GM10248 (cell line): ENCODE measurements around the gene PARP8.

Experiments used
- CTCF ChIA-PET: fragments of 300-600 bp; sonication (Branson Sonifier 250); formaldehyde crosslinking; extraction: SDS; loops from one replicate; lab custom pipeline; 2021; ENCODE audit warnings: antibody characterized with exemption; lab: Yijun Ruan, JAX
- POLR2A ChIA-PET: fragments of 350-650 bp; sonication (Branson Sonifier 250); formaldehyde crosslinking; extraction: SDS; loops from one replicate; lab custom pipeline; 2020; ENCODE audit warnings: antibody characterized with exemption; lab: Yijun Ruan, JAX
- DNase-seq: peaks from one replicate; pipeline ENCODE4 v3.0.0; 2012; ENCODE audit errors: extremely low spot score
- TF ChIP-seq, protein P1 (sequence below): IDR thresholded peaks from 2 replicates; pipeline ENCODE4 v1.5.1; 2012; ENCODE audit warnings: mild to moderate bottlenecking, low read depth; ENCODE audit errors: extremely low read depth, missing control alignments, control extremely low read depth

The PARP8 gene

DNA sequence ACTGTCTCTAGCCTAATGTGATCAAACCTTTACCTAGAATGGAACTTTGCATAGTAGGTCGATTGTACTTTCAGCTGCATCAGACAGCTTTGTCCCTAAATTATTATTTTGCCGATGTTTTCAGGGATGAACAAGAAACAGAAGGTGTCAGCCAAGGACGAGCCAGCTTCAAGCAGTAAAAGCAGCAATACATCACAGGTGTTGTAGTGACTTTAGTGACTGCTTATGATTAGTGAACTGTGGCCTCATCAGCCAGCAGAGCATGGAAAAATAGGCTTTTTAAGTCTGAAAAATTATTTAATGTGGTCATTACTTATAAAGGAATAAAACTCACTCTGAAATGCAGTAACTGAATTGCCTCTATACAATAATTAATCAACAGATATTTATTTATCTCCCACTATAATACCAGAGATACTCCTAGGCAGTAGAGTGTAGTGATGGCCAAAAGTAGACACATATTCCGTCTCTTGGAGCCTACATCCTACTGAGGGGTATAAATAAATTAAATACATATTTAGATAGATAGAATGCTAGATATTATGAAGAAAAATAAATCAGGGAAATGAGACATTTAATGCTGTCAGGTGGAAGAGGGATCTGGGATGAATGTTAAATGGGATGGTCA lies 166.3 kb downstream of the PARP8 start:
- DNase-seq = no peak
- ChIA-PET CTCF (no interaction called here), POLR2A (no interaction called here)
- TF ChIP-seq, protein P1, sequence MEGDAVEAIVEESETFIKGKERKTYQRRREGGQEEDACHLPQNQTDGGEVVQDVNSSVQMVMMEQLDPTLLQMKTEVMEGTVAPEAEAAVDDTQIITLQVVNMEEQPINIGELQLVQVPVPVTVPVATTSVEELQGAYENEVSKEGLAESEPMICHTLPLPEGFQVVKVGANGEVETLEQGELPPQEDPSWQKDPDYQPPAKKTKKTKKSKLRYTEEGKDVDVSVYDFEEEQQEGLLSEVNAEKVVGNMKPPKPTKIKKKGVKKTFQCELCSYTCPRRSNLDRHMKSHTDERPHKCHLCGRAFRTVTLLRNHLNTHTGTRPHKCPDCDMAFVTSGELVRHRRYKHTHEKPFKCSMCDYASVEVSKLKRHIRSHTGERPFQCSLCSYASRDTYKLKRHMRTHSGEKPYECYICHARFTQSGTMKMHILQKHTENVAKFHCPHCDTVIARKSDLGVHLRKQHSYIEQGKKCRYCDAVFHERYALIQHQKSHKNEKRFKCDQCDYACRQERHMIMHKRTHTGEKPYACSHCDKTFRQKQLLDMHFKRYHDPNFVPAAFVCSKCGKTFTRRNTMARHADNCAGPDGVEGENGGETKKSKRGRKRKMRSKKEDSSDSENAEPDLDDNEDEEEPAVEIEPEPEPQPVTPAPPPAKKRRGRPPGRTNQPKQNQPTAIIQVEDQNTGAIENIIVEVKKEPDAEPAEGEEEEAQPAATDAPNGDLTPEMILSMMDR = no peak

DNA sequence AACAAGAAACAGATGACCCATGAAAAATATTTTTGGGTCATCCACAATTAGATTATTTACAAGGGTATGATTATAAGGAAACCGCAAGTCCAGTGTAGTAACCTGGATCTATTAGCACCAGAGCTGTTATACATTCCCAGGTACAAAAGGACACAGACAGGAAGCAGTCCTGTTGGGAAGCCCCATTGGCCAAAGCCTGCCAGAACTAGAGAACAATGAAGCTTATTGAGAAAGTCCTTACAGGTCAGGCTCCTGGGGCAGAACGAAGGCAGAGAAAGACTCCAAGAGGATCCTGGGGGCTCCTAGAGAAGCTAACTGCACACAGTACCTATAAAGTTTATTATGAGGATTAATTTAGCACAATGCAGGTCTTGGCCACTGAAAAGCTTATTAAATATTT lies 169.9 kb downstream of the PARP8 start:
- POLR2A ChIA-PET = no interaction called here
- no peak for DNase-seq
- TF ChIP-seq, protein P1 = no peak
- CTCF ChIA-PET = interaction anchor here (0.8 kb wide), 1 partner anchor 9 kb away, joined by 3 read pairs; no protein-coding TSS in a partner anchor

DNA sequence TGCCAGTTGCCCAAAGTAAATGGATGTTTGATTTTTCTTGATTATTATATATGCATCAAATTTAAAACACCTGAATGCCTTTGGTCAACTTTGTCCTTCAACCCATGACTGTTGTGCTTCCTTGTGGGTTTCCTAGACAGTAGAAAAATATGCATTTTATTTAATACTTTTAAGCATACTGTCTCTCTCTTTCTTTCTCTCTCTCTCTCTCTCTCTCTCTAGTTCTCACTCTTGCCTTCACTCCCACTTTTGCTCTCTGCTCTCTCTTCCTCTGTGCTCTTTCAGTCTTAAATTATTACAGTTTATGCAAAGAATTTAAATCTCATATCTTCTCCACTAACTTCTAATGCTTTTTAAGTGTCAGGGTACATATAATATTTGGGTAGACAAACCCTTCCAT lies 173.0 kb downstream of the PARP8 start:
- ChIA-PET POLR2A (no interaction called here), CTCF (no interaction called here)
- DNase-seq = no peak
- TF ChIP-seq, protein P1 = no peak

DNA sequence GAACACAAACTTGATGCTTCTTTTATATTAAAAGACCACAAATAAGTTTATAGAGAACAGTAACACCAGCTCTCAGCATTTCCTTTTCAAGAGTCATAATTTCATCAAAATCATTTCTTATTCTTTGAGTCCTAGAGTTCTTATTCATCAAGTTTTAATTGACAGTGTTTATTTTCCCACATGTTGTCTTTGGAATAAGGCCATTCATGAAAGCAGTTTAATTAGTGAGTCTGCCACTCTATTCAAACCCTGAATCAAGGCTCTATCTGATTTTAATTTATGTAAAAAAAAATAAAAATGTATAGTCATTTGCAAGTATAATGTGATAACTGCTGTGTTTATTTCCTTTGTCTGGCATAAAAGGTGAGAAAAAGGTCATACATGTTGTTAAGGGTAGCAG lies 176.7 kb downstream of the PARP8 start:
- POLR2A ChIA-PET = no interaction called here
- no peak for DNase-seq
- TF ChIP-seq, protein P1 = no peak
- CTCF ChIA-PET = no interaction called here

DNA sequence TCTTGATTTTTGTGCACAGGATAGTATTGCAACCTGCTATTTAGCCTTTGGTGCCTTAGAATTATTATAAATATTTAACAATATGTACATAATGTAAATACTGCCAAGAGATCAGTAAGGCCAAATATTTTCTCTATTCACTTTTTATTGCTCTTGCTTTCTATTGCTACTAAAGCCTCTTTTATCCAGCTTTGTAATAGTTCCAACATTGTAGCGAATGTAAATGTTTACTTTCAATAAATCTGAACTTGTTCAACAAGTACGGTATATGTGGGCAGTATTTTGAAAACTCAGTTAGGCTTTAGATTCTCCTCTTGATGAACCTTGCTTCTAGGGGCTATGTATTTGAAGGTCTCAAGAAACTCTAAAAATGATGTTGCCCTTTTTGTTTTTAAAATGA lies 179.8 kb downstream of the PARP8 start:
- CTCF ChIA-PET = no interaction called here
- POLR2A ChIA-PET = no interaction called here
- DNase-seq = no peak
- TF ChIP-seq, protein P1 = no peak

DNA sequence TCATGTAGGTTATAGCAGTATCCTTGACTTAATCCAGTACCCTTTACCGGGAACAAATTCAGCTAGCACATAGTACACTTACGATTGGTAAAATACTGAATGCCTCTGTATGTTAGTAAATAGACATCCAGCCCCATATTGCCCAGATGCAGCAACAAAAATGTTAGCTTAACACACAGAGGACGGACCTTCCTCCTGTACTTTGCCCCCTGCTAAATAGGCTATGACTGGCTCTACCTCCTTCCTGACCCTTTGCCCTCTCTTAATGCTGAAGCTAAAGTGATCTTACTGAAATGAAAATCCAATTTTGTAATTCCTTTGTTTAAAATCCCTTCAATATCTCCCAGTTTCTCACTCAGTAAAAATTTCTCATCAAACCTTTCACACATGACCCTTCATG lies 183.1 kb downstream of the PARP8 start:
- POLR2A ChIA-PET = no interaction called here
- no peak for DNase-seq
- TF ChIP-seq, protein P1 = no peak
- CTCF ChIA-PET = no interaction called here
